ENCODE results near the gene DGAT2. TPM values are rescaled to one million over a fixed set of nuclear protein-coding genes. Genes with fewer than 3 reads are reported as not detected.

DGAT2 gene
- total and polyA plus RNA-seq, 4 donors = 4.2 to 54.0 (median 8.4) TPM

- no peak for TF ChIP-seq CTCF (IDR thresholded peaks at IDR 0.05; ENCODE audit: control extremely low read depth, extremely low read depth)
- DNase-seq = no peak
- Histone ChIP-seq H3K36me3 (ENCODE audit: control insufficient read depth in 4 of 4, insufficient read depth in 4 of 4, low read length in 4 of 4) (no peaks in the 10 kb centered on the region), H3K27ac (ENCODE audit: low read depth in 1 of 2, low read length in 1 of 2) (peak overlapping the region; percentile 88 to 92), H3K4me3 (peak overlapping the region; percentile 41), H3K9ac (ENCODE audit: insufficient read depth in 1 of 2, low read length in 2 of 2) (peak overlapping the region; percentile 35 to 97), H3K4me1 (ENCODE audit: control insufficient read depth in 5 of 5, insufficient read depth in 5 of 5, low read length in 5 of 5) (peaks cover 1 to 24% (median 14%) of the 10 kb centered on the region in 5 donors), H3K27me3 (ENCODE audit: control insufficient read depth in 3 of 3, insufficient read depth in 3 of 3, low read length in 2 of 3) (no peaks in the 10 kb centered on the region), H3K9me3 (ENCODE audit: control insufficient read depth in 4 of 4, insufficient read depth in 3 of 4, low read length in 3 of 4) (no peaks in the 10 kb centered on the region)
- WGBS, 2 donors = 1% methylated on average over 12 of the region's 12 CpGs
- ATAC-seq (ENCODE audit: insufficient read depth, low FRiP score) = peak; percentile 20
Observed at GRCh38 chr11:75814363-75814676, 45.7 kb downstream of the DGAT2 start.

GRCh38 chr11:75814677-75815344 is 46.2 kb downstream of the DGAT2 start, which contains the start of gene UVRAG:
TSS of gene UVRAG (plus strand) at chr11:75815210. CDS start at chr11:75815408, 198 bp downstream.
- TF ChIP-seq CTCF (IDR thresholded peaks at IDR 0.05; ENCODE audit: control extremely low read depth, extremely low read depth) = no peak
- Histone ChIP-seq H3K4me3 (peak within 1 kb of the TSS; percentile 92), H3K36me3 (ENCODE audit: control insufficient read depth in 4 of 4, insufficient read depth in 4 of 4, low read length in 4 of 4) (no peaks in the 10 kb centered on the region), H3K9me3 (ENCODE audit: control insufficient read depth in 4 of 4, insufficient read depth in 3 of 4, low read length in 3 of 4) (no peaks in the 10 kb centered on the region), H3K9ac (ENCODE audit: insufficient read depth in 1 of 2, low read length in 2 of 2) (peak within 1 kb of the TSS; percentile 69 to 97), H3K27me3 (ENCODE audit: control insufficient read depth in 3 of 3, insufficient read depth in 3 of 3, low read length in 2 of 3) (no peaks in the 10 kb centered on the region), H3K27ac (ENCODE audit: low read depth in 1 of 2, low read length in 1 of 2) (peak within 1 kb of the TSS; percentile 97 to 98), H3K4me1 (ENCODE audit: control insufficient read depth in 5 of 5, insufficient read depth in 5 of 5, low read length in 5 of 5) (peaks cover 2 to 24% (median 14%) of the 10 kb centered on the region in 5 donors)
- DNase-seq (peak; percentile 99 to 100 (median 99)), ATAC-seq (ENCODE audit: insufficient read depth, low FRiP score) (peak; percentile 96)
- 0 to 1% methylated on average over 36 to 39 of the region's 39 CpGs for WGBS, 2 donors

- peak in 2 of 3 donors; percentile 50 to 68 for DNase-seq
- 0 to 1% methylated on average over 54 to 60 of the region's 60 CpGs for WGBS, 2 donors
- peaks cover 2 to 24% (median 14%) of the 10 kb centered on the region in 5 donors for H3K4me1 ChIP-seq (ENCODE audit: control insufficient read depth in 5 of 5, insufficient read depth in 5 of 5, low read length in 5 of 5)
Observed at GRCh38 chr11:75815345-75816168, 47.0 kb downstream of the DGAT2 start.

More at GRCh38 chr11:75815345-75816168, 47.0 kb downstream of the DGAT2 start:
- TF ChIP-seq CTCF (IDR thresholded peaks at IDR 0.05; ENCODE audit: control extremely low read depth, extremely low read depth) = no peak
- no peaks in the 10 kb centered on the region for H3K9me3 ChIP-seq (ENCODE audit: control insufficient read depth in 4 of 4, insufficient read depth in 3 of 4, low read length in 3 of 4)
- no peaks in the 10 kb centered on the region for H3K27me3 ChIP-seq (ENCODE audit: control insufficient read depth in 3 of 3, insufficient read depth in 3 of 3, low read length in 2 of 3)
- H3K27ac ChIP-seq (ENCODE audit: low read depth in 1 of 2, low read length in 1 of 2) = peak overlapping the region; percentile 97 to 98
- ATAC-seq (ENCODE audit: insufficient read depth, low FRiP score) = peak; percentile 14
- no peaks in the 10 kb centered on the region for H3K36me3 ChIP-seq (ENCODE audit: control insufficient read depth in 4 of 4, insufficient read depth in 4 of 4, low read length in 4 of 4)
- peak overlapping the region; percentile 92 for H3K4me3 ChIP-seq
- peak overlapping the region; percentile 65 to 69 for H3K9ac ChIP-seq (ENCODE audit: insufficient read depth in 1 of 2, low read length in 2 of 2)

All from lung (tissue), 12 donors.